OCI-LY3 (cell line): ENCODE results near the gene PTPRQ.

Experiments used
- H2AFZ ChIP-seq: fragments of 200-600, 300-600 bp; shearing (Covaris generic); 2 replicates; pipeline ENCODE4 v1.6.0; 2014; ENCODE audit warnings: antibody characterized with exemption, low read depth, low read length
- H3K27ac ChIP-seq: fragments of 200-600, 300-600 bp; sonication (generic); 2 replicates; pipeline ENCODE4 v1.5.1; 2014; ENCODE audit warnings: mild to moderate bottlenecking, low read length, moderate library complexity, mixed read lengths
- H3K27me3 ChIP-seq: fragments of 200-600, 300-600 bp; sonication (generic); 2 replicates; pipeline ENCODE4 v1.6.1; 2014; ENCODE audit warnings: low read depth, low read length, mixed read lengths
- H3K36me3 ChIP-seq: fragments of 200-600, 300-600 bp; sonication (generic); replicated peaks from 2 replicates; pipeline ENCODE3; 2014; ENCODE audit warnings: low read depth, low read length, mixed read lengths
- H3K4me1 ChIP-seq: fragments of 300-600, 200-600 bp; sonication (generic); 2 replicates; pipeline ENCODE4 v1.6.1; 2014; ENCODE audit warnings: low read length, mixed read lengths
- H3K4me2 ChIP-seq: fragments of 200-600, 300-600 bp; sonication (generic); 2 replicates; pipeline ENCODE4 v1.6.1; 2014; ENCODE audit warnings: low read length, mixed read lengths
- H3K4me3 ChIP-seq: fragments of 300-600, 200-600 bp; sonication (generic); 2 replicates; pipeline ENCODE4 v1.5.1; 2014; ENCODE audit warnings: antibody characterized with exemption, mild to moderate bottlenecking, low read length, moderate library complexity
- H3K79me2 ChIP-seq: fragments of 300-600, 200-600 bp; shearing (Covaris generic); 2 replicates; pipeline ENCODE4 v1.6.1; 2014; ENCODE audit warnings: mild to moderate bottlenecking, low read length, mixed read lengths
- H3K9ac ChIP-seq: fragments of 300-600, 200-600 bp; shearing (Covaris generic); 2 replicates; pipeline ENCODE4 v1.6.0; 2014; ENCODE audit warnings: mild to moderate bottlenecking, low read length, moderate library complexity
- H3K9me3 ChIP-seq: fragments of 200-600, 300-600 bp; shearing (Covaris generic); 2 replicates; pipeline ENCODE4 v1.6.1; 2014; ENCODE audit warnings: low read length, mixed read lengths; ENCODE audit not compliant: insufficient read depth
- H4K20me1 ChIP-seq: fragments of 200-600, 300-600 bp; sonication (generic); 2 replicates; pipeline ENCODE4 v1.6.1; 2016; ENCODE audit warnings: low read length, mixed read lengths; ENCODE audit not compliant: insufficient read depth
- EZH2phosphoT487 ChIP-seq: fragments of 200-600 bp; shearing (Covaris generic); IDR thresholded peaks from 2 replicates; pipeline ENCODE4 v1.6.1; 2018; ENCODE audit warnings: antibody characterized with exemption, mixed run types, low read depth
- TF ChIP-seq, protein P1 (sequence below): fragments of 200-600, 300-600 bp; sonication (generic); IDR thresholded peaks from 2 replicates; pipeline ENCODE4 v1.5.1; 2014; ENCODE audit warnings: antibody characterized with exemption, low read length, low read depth

Gene PTPRQ

DNA sequence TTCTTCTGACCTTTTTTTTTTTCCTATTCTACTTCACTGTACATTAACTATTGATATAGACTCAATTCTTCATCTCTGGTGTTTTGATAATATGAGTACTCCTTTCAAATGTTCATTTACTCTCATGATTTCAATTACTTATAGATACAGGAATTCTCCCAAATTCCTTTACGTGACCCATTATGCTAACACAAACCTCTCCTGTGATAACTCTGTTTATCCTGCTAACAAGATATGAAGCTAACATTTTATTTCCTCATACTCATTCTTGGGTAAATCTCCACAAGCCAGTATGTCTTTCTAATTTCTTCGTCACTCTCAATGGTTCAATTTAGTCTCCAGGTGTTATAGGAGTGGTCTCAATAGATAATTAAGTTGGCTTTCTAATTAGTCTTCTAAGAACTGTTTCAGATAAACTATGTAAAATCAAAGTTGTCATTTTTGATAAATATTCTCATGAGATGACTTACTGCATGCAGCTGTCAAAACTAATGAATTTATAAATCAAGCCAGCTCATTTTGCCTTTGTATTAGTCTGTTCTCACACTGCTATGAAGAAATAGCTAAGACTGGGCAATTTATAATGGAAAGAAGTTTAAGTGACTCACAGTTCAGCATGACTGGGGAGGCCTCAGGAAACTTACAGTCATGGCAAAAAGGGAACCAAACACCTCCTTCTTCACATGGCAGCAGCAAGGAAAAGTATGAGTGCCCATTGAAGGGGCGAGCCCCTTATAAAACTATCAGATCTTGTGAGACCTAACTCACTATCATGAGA, 132.8 kb downstream of the PTPRQ start:
- Histone ChIP-seq H3K27me3 (no peaks in the 10 kb centered on the region), H3K79me2 (no peaks in the 10 kb centered on the region), H3K27ac (no peak overlapping the region), H3K4me3 (no peak overlapping the region), H2AFZ (no peak overlapping the region), H4K20me1 (no peaks in the 10 kb centered on the region), H3K9ac (no peak overlapping the region), H3K36me3 (no peaks in the 10 kb centered on the region), H3K4me2 (no peak overlapping the region), H3K9me3 (0 out of 2 replicates have a peak, but pooled peaks cover 4% of the 10 kb centered on the region), H3K4me1 (no peaks in the 10 kb centered on the region)
- no peak for TF ChIP-seq EZH2phosphoT487
- TF ChIP-seq, protein P1, sequence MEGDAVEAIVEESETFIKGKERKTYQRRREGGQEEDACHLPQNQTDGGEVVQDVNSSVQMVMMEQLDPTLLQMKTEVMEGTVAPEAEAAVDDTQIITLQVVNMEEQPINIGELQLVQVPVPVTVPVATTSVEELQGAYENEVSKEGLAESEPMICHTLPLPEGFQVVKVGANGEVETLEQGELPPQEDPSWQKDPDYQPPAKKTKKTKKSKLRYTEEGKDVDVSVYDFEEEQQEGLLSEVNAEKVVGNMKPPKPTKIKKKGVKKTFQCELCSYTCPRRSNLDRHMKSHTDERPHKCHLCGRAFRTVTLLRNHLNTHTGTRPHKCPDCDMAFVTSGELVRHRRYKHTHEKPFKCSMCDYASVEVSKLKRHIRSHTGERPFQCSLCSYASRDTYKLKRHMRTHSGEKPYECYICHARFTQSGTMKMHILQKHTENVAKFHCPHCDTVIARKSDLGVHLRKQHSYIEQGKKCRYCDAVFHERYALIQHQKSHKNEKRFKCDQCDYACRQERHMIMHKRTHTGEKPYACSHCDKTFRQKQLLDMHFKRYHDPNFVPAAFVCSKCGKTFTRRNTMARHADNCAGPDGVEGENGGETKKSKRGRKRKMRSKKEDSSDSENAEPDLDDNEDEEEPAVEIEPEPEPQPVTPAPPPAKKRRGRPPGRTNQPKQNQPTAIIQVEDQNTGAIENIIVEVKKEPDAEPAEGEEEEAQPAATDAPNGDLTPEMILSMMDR, result no peak

DNA sequence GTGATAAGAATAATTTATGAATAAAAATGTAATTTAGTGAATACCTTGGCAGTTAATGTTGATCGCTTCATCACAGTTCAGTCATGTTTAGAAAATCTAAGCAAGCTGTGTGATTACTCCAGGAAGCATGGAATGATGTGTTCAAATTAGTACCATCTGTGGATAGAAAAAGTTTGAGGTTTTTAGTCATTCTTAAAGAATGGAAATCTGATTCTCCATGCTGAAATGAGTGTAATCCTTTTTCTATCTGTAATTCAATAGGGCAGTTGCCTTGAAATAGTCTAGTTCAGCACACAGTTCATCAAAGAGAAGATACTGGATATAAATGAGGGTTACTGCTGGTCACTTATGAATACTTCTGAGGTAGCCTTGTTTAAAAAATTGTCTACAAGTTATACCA, 136.2 kb downstream of the PTPRQ start:
- H4K20me1 ChIP-seq, result no peaks in the 10 kb centered on the region
- no peak overlapping the region for H3K9ac ChIP-seq
- H3K4me2 ChIP-seq, result no peak overlapping the region
- no peak overlapping the region for H2AFZ ChIP-seq
- 0 out of 2 replicates have a peak, but pooled peaks cover 4% of the 10 kb centered on the region for H3K9me3 ChIP-seq
- H3K27ac ChIP-seq, result no peak overlapping the region
- no peaks in the 10 kb centered on the region for H3K4me1 ChIP-seq
- no peaks in the 10 kb centered on the region for H3K79me2 ChIP-seq
- H3K4me3 ChIP-seq, result no peak overlapping the region
- no peaks in the 10 kb centered on the region for H3K36me3 ChIP-seq
- TF ChIP-seq, protein P1, result no peak
- no peak for TF ChIP-seq EZH2phosphoT487
- no peaks in the 10 kb centered on the region for H3K27me3 ChIP-seq

DNA sequence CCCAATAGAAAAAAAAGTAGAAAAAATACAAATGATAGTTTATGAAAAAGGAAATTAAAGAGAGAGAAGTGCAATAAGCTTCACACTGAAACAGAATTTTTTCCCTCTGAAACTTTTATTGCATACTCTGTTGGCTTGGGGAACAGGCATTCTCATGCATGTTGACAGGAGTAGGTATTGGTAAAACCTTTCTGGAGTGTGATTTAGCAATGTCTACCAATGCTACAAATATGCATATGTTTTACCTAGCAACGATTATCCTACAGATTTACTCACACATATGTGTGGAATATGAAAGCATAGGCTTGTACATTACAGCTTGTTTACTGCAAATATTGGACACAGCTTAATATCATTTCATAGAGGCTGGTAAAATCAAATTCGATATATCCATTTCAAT, 137.7 kb downstream of the PTPRQ start:
- H3K9me3 ChIP-seq, result 0 out of 2 replicates have a peak, but pooled peaks cover 4% of the 10 kb centered on the region
- no peak overlapping the region for H3K4me2 ChIP-seq
- H3K27me3 ChIP-seq, result no peaks in the 10 kb centered on the region
- no peaks in the 10 kb centered on the region for H4K20me1 ChIP-seq
- no peak overlapping the region for H3K9ac ChIP-seq
- no peak overlapping the region for H3K4me3 ChIP-seq
- H3K36me3 ChIP-seq, result no peaks in the 10 kb centered on the region
- no peak overlapping the region for H2AFZ ChIP-seq
- TF ChIP-seq, protein P1, result no peak
- no peak for TF ChIP-seq EZH2phosphoT487
- no peaks in the 10 kb centered on the region for H3K4me1 ChIP-seq
- H3K79me2 ChIP-seq, result no peaks in the 10 kb centered on the region
- no peak overlapping the region for H3K27ac ChIP-seq

DNA sequence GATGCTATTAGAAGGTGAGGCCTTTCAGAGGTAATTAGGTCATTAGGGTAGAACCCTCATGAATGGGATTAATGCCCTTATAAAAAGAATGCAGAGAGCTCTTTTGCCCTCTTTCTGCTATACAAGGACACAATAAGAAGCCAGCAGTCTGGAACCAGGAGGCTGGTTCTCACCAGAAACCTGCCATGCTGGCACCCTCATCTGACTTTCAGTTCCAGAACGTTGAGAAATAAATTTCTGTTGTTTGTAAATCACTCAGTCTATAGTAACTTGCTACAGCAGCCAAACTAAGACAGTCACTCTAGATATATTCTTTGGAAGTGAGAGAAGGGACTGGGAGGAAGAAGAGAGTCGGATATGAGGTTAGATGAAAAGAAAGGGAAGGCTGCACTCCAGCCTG, 138.4 kb downstream of the PTPRQ start:
- TF ChIP-seq, protein P1, result no peak
- no peak for TF ChIP-seq EZH2phosphoT487
- Histone ChIP-seq H4K20me1 (no peaks in the 10 kb centered on the region), H3K36me3 (no peaks in the 10 kb centered on the region), H3K4me2 (no peak overlapping the region), H3K4me3 (no peak overlapping the region), H3K4me1 (no peaks in the 10 kb centered on the region), H3K27ac (no peak overlapping the region), H3K9me3 (0 out of 2 replicates have a peak, but pooled peaks cover 3% of the 10 kb centered on the region), H3K27me3 (no peaks in the 10 kb centered on the region), H3K9ac (no peak overlapping the region), H2AFZ (no peak overlapping the region), H3K79me2 (no peaks in the 10 kb centered on the region)
